ENCODE data around the gene CNGB1.
"Not testable (repeated sequence)": the region's sequence is repeated elsewhere in the genome, so short reads cannot be mapped to it uniquely, and the experiment has no call there.

Gene CNGB1

DNA sequence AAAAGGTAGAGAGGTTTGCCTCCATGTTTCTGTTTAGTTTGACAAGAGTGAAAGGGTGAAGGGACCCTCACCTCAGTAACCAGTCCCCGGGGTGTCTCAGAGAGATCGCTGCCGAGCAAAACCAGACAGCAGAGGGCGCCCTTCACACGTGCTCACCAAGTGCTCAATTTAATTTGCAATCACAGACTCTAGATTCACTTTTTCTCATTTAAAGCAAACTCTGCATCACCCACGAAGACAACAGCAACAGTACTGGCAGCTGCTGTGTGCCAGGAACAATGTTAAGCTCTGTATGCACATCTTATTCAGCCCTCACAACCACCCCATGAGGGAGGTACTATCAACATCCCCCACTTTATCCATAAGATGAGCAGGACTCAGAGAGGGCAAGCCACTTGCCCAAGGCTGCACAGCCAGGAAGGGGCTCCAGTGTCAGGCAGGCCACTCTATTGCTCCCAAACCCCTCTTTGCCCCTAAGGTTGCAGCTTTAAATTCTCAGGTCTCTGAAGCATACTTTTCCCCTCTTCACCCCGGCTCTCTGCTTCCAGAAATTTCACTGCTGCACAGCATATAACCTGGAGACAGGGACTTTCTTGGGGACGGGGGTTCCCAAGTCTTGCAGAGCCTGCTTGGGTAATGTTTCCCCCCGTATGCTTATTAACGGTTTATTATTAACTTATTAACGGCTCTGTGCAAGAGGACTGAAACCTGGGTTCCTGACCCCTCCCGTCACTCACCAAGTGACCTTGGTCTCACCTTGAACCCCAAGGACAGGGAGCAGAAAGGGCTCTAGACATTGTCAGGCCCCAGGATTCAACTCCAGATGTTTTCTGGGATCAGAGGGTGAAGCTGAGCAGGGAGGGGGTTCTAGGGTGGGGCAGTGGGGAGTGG, 70.9 kb downstream of the CNGB1 start:
- Mint-ChIP-seq H3K27me3 (peaks cover 25% of the 10 kb centered on the region), H3K27ac (no peak overlapping the region), H3K4me1 (peaks cover 3% of the 10 kb centered on the region), H3K9me3 (no peaks in the 10 kb centered on the region), H3K4me3 (no peak overlapping the region), H3K36me3 (no peaks in the 10 kb centered on the region)
- peak; percentile 57 to 69 for DNase-seq (ENCODE audit: low spot score in 2 of 2)
- peak; percentile 73 for ATAC-seq (ENCODE audit: low read depth)

DNA sequence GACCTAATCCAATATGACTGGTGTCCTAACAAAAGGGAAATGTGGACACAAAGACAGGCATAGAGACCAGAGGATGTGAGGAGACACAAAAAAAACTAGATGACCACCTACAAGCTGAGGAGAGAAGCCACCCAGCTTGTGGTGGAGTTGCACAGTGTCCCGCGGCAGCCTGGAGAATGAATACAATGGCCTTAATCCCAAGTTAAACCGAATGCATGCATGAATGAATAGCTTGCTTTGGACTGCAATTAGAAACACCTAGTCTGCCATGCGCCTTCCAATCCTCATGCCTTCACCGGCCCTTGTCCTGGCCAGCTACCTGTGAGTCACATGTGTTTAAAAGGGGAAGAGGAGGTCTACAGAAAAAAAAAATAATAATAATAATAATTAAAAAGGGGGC, 72.0 kb downstream of the CNGB1 start:
- no peak overlapping the region for H3K4me3 Mint-ChIP-seq
- H3K4me1 Mint-ChIP-seq, result peaks cover 5% of the 10 kb centered on the region
- peaks cover 1% of the 10 kb centered on the region for H3K9me3 Mint-ChIP-seq
- H3K27ac Mint-ChIP-seq, result no peak overlapping the region
- H3K36me3 Mint-ChIP-seq, result peaks cover 1% of the 10 kb centered on the region
- DNase-seq (ENCODE audit: low spot score in 2 of 2), result no peak
- peaks cover 26% of the 10 kb centered on the region for H3K27me3 Mint-ChIP-seq
- ATAC-seq (ENCODE audit: low read depth), result no peak

DNA sequence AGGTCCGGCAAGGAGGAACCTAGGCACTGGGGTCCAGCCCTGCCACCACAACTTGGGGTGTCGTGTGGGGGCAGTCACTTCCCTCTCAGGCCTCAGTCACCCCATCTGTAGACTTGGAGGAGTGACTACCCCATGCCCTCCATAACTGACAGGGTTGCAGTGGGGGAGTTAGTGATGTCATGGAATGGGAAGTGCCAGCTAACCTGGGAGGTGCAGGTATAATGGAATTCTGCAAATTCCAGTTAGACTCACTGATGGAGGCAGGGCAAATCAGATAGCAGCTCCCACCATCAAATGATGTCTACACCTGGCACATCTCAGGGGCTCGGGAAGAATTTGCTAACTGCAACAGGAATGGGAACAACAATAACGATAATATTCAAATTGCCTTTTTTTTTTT, 72.9 kb downstream of the CNGB1 start:
- ATAC-seq (ENCODE audit: low read depth) (no peak), DNase-seq (ENCODE audit: low spot score in 2 of 2) (no peak)
- H3K9me3 Mint-ChIP-seq, result peaks cover 1% of the 10 kb centered on the region
- peaks cover 21% of the 10 kb centered on the region for H3K27me3 Mint-ChIP-seq
- no peak overlapping the region for H3K4me3 Mint-ChIP-seq
- peaks cover 2% of the 10 kb centered on the region for H3K36me3 Mint-ChIP-seq
- no peak overlapping the region for H3K27ac Mint-ChIP-seq
- H3K4me1 Mint-ChIP-seq, result peaks cover 8% of the 10 kb centered on the region

DNA sequence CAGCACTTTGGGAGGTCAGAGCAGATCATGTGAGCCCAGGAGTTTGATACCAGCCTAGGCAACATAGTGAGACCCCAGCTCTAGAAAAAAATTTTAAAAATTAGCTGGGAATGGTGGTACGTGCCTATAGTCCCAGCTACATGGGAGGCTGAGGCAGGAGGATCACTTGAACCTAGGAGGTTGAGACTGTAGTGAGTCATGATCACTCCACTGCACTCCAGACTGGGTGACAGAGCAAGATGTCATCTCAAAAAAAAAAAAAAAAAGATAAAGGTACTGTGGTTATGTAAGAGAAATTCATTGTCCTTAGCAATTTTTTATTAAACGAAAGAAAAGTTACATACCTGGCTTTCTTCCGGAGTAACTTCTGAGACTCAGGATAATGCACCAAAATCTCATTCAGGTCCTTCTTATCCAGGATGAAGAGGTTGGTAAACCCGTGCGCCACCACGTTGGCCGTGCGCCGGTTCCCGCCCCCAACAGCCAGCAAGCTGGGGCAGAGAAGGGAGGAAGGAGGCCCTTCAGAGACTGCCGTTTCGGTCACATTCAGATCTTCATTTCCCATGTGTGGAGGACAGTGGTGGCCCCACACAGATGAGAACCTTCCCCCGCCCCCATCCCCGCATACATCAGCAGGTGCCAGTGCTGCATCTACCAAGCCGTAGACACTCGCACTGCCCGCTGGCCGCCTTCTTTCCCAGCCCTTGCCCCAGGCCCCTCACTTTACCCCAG, 73.7 kb downstream of the CNGB1 start:
- Mint-ChIP-seq H3K9me3 (peaks cover 1% of the 10 kb centered on the region), H3K27me3 (peaks cover 25% of the 10 kb centered on the region), H3K4me3 (no peak overlapping the region), H3K36me3 (peaks cover 2% of the 10 kb centered on the region), H3K4me1 (peaks cover 8% of the 10 kb centered on the region), H3K27ac (no peak overlapping the region)
- DNase-seq (ENCODE audit: low spot score in 2 of 2) (no peak), ATAC-seq (ENCODE audit: low read depth) (no peak)

DNA sequence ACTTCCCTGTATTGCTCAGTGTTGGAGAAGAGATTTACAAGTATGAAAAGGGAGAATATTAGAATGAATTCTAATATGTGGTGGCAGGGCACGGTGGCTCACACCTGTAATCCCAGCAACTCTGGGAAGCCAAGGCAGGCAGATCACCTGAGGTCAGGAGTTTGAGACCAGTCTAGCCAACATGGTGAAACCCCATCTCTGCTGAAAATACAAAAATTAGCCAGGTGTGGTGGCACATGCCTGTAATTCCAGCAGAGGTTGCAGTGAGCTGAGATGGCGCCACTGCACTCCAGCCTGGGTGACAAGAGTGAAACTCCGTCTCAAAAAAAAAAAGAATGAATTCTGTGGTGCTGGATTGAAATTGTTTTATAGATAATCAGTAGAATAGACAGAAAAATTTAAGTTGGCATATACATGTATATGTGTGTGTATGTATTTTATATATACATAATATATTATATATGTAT, 75.8 kb downstream of the CNGB1 start:
- not testable (repeated sequence) for H3K4me3 Mint-ChIP-seq

DNA sequence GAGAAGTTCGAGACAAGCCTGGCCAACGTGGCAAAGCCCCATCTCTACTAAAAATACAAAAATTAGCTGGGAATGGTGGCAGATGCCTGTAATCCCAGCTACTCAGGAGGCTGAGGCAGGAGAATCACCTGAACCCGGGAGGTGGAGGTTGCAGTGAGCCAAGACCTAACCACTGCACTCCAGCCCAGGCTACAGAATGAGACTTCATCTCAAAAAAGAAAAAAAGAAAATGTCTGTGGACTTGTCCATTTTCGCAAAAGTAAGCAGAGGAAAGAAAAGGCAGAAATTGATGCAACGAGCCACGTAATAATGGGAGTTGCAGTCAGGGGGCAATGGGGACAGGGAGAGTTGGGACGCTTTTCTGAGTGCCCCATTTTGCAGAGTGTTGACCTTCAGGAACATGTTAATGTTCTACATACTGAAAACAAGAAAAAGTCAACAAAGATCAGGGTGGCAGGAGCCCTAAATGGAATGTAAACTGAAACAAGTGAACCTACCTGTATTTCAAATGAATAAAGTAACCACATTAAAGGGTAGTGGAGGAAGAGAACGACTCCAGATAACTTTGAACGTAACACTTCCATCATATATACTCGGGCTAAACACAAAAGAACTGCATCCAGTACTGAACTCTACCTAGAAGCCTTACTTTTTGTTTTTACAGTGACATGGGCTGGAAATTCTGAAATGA, 76.4 kb downstream of the CNGB1 start:
- H3K27me3 Mint-ChIP-seq, result peaks cover 23% of the 10 kb centered on the region

More for the DNA sequence above, 75.8 kb downstream of the CNGB1 start:
- H3K27me3 Mint-ChIP-seq, result peaks cover 26% of the 10 kb centered on the region
- not testable (repeated sequence) for H3K36me3 Mint-ChIP-seq; DNase-seq (ENCODE audit: low spot score in 2 of 2); H3K27ac Mint-ChIP-seq; H3K4me1 Mint-ChIP-seq; H3K9me3 Mint-ChIP-seq; ATAC-seq (ENCODE audit: low read depth)

DNA sequence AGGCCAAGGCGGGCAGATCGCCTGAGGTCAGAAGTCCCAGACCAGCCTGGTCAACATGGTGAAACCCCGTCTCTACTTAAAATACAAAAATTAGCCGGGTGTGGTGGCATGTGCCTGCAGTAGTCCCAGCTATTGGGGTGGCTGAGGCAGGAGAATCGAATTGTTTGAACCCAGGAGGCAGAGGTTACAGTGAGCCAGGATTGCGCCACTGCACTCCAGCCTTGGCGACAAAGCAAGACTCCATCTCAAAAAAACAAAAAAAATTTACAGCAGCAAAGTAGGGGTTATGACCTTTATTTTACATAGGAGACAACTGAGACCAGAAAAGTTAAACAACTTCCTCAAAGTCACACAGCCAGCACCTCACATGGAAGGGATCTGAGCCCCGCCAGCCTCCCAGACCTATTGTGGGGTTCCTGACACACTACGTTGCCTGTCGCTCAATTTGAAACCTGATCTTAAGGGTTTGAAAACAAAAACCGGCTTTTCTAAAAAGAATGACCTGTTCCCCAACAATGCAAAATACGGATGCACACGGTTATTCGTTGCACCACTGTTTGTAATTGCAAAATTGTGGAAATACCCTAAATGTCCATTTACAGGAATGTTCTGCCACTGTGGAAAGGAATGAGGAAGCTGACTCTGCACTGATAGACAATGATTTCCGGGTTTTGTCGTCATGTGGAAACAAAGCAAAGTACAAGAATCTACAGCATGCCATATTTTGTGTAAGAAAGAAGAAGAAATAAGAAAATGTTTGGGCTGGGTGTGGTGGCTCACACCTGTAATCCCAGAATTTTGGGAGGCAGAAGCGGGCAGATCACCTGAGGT, 77.2 kb downstream of the CNGB1 start:
- no peak overlapping the region for H3K27ac Mint-ChIP-seq
- ATAC-seq (ENCODE audit: low read depth), result peak; percentile 24
- H3K4me3 Mint-ChIP-seq, result peak overlapping the region; percentile 30
- peaks cover 5% of the 10 kb centered on the region for H3K4me1 Mint-ChIP-seq
- peaks cover 1% of the 10 kb centered on the region for H3K9me3 Mint-ChIP-seq
- no peak for DNase-seq (ENCODE audit: low spot score in 2 of 2)
- peaks cover 25% of the 10 kb centered on the region for H3K27me3 Mint-ChIP-seq
- peaks cover 2% of the 10 kb centered on the region for H3K36me3 Mint-ChIP-seq

More for the DNA sequence above, 76.4 kb downstream of the CNGB1 start:
- H3K9me3 Mint-ChIP-seq, result peaks cover 1% of the 10 kb centered on the region
- peaks cover 5% of the 10 kb centered on the region for H3K4me1 Mint-ChIP-seq
- H3K36me3 Mint-ChIP-seq, result peaks cover 2% of the 10 kb centered on the region
- no peak overlapping the region for H3K27ac Mint-ChIP-seq
- no peak for ATAC-seq (ENCODE audit: low read depth)
- no peak for DNase-seq (ENCODE audit: low spot score in 2 of 2)
- H3K4me3 Mint-ChIP-seq, result no peak overlapping the region

DNA sequence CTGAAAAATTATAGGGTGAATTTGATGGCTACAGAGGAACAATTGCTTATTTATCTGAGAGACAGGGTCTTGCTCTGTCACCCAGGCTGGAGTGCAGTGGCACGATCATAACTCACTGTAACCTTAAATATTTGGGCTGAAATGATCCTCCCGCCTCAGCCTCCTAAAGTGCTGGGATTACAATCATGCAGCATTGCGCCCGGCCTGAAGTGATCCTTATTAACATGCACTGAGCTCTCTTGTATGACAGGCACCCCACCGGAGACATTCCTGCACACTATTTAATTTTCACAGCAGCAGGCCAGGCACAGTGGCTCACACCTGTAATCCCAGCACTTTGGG, 77.7 kb downstream of the CNGB1 start:
- Mint-ChIP-seq H3K4me1 (peaks cover 5% of the 10 kb centered on the region), H3K9me3 (peaks cover 1% of the 10 kb centered on the region), H3K4me3 (no peak overlapping the region), H3K27me3 (peaks cover 26% of the 10 kb centered on the region), H3K27ac (no peak overlapping the region), H3K36me3 (peaks cover 2% of the 10 kb centered on the region)
- DNase-seq (ENCODE audit: low spot score in 2 of 2) (no peak), ATAC-seq (ENCODE audit: low read depth) (no peak)

DNA sequence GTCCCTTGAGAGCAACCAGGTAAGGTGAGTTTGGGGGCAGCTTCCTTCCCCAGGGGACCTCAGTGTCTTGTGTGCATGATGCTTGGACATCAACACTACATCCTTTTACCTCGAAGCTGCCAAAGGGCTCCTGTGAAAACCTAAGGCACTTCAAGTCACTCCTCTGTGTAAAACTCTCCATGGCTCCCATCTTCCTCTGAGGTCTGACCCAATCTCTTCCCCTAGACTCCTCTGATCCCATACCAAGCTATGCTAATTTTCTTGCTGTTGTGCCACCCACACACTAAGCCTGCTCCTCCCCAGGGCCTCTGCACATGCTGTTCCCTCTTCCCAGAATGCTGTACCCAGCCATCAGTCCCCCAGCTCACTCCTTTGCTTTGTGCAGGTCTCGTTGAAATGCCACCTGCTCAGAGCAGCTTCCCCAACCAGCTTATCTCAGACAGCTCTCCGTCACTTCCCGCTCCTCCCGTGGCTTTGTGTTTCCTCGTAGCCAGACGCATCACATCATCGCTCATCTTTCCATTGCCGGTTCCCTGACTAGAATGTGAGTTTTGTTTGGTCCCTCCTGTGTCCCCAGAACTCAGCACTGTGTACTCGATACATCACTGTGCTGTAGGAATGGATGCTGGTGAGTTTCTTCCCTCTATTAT, 78.4 kb downstream of the CNGB1 start:
- H3K27ac Mint-ChIP-seq, result no peak overlapping the region
- H3K4me1 Mint-ChIP-seq, result peaks cover 5% of the 10 kb centered on the region

DNA sequence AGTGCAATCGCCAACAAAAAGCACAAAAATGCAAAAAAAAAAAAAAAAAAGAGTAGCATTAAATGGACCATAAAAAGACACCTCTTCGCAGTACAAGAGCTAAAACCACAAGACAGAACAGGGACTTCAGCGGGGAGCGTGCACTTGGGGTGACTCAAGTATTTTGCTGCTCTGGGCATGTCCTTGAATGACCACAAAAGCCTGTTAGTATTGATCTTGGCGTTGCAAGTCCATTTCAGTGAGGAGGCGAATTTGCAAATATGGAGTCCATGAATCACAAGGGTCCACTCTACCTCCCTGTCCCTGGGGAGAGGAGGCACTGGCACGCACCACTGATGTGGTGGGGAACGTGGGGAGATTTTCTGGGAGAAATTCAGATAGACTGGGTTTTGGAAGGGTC, 78.9 kb downstream of the CNGB1 start:
- ATAC-seq (ENCODE audit: low read depth) (no peak), DNase-seq (ENCODE audit: low spot score in 2 of 2) (no peak)
- no peak overlapping the region for H3K27ac Mint-ChIP-seq
- peaks cover 5% of the 10 kb centered on the region for H3K4me1 Mint-ChIP-seq
- H3K27me3 Mint-ChIP-seq, result peaks cover 29% of the 10 kb centered on the region
- H3K9me3 Mint-ChIP-seq, result peaks cover 1% of the 10 kb centered on the region
- H3K4me3 Mint-ChIP-seq, result no peak overlapping the region
- peaks cover 2% of the 10 kb centered on the region for H3K36me3 Mint-ChIP-seq

More for the DNA sequence above, 78.4 kb downstream of the CNGB1 start:
- H3K4me3 Mint-ChIP-seq, result no peak overlapping the region
- peaks cover 27% of the 10 kb centered on the region for H3K27me3 Mint-ChIP-seq
- DNase-seq (ENCODE audit: low spot score in 2 of 2), result no peak
- H3K9me3 Mint-ChIP-seq, result peaks cover 1% of the 10 kb centered on the region
- ATAC-seq (ENCODE audit: low read depth), result no peak
- peaks cover 2% of the 10 kb centered on the region for H3K36me3 Mint-ChIP-seq

DNA sequence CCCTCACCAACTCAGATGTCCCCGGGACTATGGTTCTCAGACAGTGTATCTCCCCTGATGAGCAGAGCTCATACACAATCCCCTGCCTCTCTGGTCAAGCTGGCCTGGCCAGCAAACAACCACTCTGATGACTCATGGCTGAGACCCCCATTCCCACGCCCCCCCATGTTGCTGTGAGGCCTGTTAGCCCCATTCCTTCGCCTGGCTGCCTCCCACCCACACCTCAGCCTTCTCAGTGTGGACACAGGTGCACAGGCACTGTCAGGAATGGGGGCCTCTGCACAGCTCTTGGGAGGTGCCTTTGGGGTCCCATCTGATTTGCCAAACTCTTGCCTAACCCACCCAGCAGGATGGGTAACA, 80.2 kb downstream of the CNGB1 start:
- ATAC-seq (ENCODE audit: low read depth), result no peak
- DNase-seq (ENCODE audit: low spot score in 2 of 2), result no peak
- Mint-ChIP-seq H3K9me3 (peaks cover 1% of the 10 kb centered on the region), H3K27ac (no peak overlapping the region), H3K4me1 (peaks cover 5% of the 10 kb centered on the region), H3K4me3 (no peak overlapping the region), H3K36me3 (peaks cover 2% of the 10 kb centered on the region), H3K27me3 (peaks cover 34% of the 10 kb centered on the region)

DNA sequence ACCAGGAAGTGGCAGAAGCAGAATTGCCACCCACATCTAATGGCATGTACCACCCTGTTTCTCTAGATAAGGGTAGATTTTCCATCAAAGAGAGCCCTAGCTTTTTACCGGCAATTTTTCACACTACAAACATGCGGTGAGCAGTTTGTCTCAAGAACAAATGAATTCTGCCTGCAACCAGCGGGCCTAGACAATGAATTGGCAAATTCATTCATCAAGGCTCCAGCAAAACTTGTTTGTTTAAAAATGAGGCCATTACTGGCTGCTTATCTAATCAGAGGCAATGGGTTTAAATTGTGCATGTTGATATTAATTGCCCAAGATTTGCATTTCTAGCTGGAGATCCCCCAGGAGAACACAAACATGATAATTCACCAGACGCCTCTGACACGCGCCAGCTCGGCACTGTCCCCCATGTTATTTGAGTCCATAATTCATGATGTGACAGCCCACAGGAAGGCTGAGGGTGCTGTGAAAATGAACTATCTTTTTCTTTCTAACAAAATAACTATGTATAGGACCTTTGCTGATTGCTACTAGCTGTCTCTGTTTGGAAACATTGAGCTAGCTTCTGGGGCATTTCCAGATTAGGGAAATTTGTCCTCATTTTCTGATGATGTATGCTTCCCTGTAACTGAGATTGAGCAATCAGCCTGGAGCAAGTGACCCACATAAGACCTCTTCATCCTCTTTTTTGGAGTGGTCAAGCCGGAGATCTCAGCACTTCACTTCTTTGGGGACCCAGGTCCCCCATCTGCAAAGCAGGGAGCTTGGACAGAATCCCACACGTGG, 80.8 kb downstream of the CNGB1 start:
- peaks cover 3% of the 10 kb centered on the region for H3K36me3 Mint-ChIP-seq
- no peak overlapping the region for H3K4me3 Mint-ChIP-seq
- H3K27ac Mint-ChIP-seq, result no peak overlapping the region
- DNase-seq (ENCODE audit: low spot score in 2 of 2) (no peak), ATAC-seq (ENCODE audit: low read depth) (no peak)
- H3K9me3 Mint-ChIP-seq, result peaks cover 1% of the 10 kb centered on the region
- peaks cover 39% of the 10 kb centered on the region for H3K27me3 Mint-ChIP-seq
- H3K4me1 Mint-ChIP-seq, result peaks cover 5% of the 10 kb centered on the region

Data from memory B cell (primary cell).